GM23338 (cell line): Measurements from ENCODE around the gene TXLNG. TPM values are rescaled to one million over a fixed set of nuclear protein-coding genes. Genes with fewer than 3 reads are reported as not detected.

Source experiments
- ATAC-seq: fragments of 200-7000 bp; cut with Tn5 transposase; 3 replicates; pipeline ENCODE4 v1.9.1; 2020
- DNase-seq: peaks from one replicate; pipeline ENCODE4 v3.0.0-alpha.2; 2015; ENCODE audit warnings: low spot score
- H2AFZ ChIP-seq: fragments of 200-600 bp; sonication (generic); 2 replicates; pipeline ENCODE4 v1.8.0; 2016; ENCODE audit warnings: antibody characterized with exemption, mild to moderate bottlenecking, moderate library complexity
- H3F3A ChIP-seq: fragments of 200-600 bp; sonication (generic); replicated peaks from 2 replicates; pipeline ENCODE4 v1.8.0; 2017; ENCODE audit warnings: antibody characterized with exemption, mixed run types, low read depth
- H3K27ac ChIP-seq: fragments of 200-600 bp; sonication (generic); 2 replicates; pipeline ENCODE4 v1.6.1; 2016; ENCODE audit warnings: low read depth
- H3K27me3 ChIP-seq: fragments of 200-600 bp; sonication (generic); 2 replicates; pipeline ENCODE4 v1.8.0; 2016; ENCODE audit warnings: mild to moderate bottlenecking, mixed run types, moderate library complexity; ENCODE audit not compliant: insufficient read depth
- H3K36me3 ChIP-seq: fragments of 200-600 bp; sonication (generic); 2 replicates; pipeline ENCODE4 v1.8.0; 2016; ENCODE audit warnings: mild to moderate bottlenecking; ENCODE audit not compliant: insufficient read depth
- H3K4me1 ChIP-seq: fragments of 200-600 bp; sonication (generic); 2 replicates; pipeline ENCODE4 v1.8.0; 2016; ENCODE audit warnings: mild to moderate bottlenecking, moderate library complexity; ENCODE audit not compliant: insufficient read depth
- H3K4me2 ChIP-seq: fragments of 200-600 bp; sonication (generic); 2 replicates; pipeline ENCODE4 v1.7.1; 2017; ENCODE audit warnings: mixed run types
- H3K4me3 ChIP-seq: fragments of 200-600 bp; sonication (generic); 2 replicates; pipeline ENCODE4 v1.6.1; 2016; ENCODE audit warnings: mixed run types
- H3K79me2 ChIP-seq: fragments of 200-600 bp; sonication (generic); replicated peaks from 2 replicates; pipeline ENCODE4 v1.8.0; 2017; ENCODE audit warnings: mild to moderate bottlenecking; ENCODE audit not compliant: insufficient read depth
- H3K9me2 ChIP-seq: fragments of 200-600 bp; sonication (generic); 2 replicates; pipeline ENCODE4 v1.8.0; 2017; ENCODE audit not compliant: insufficient read depth
- H4K20me1 ChIP-seq: fragments of 200-600 bp; sonication (generic); replicated peaks from 2 replicates; pipeline ENCODE4 v1.8.0; 2017; ENCODE audit warnings: mild to moderate bottlenecking; ENCODE audit not compliant: insufficient read depth
- H3K27ac Mint-ChIP-seq: 2 replicates; pipeline ENCODE4 v1.8.0; 2020; ENCODE audit warnings: inconsistent platforms, mild to moderate bottlenecking, moderate library complexity, mixed read lengths
- H3K27me3 Mint-ChIP-seq: 3 replicates; pipeline ENCODE4 v1.8.0; 2022; ENCODE audit warnings: low read depth, mild to moderate bottlenecking, moderate library complexity, mixed read lengths, inconsistent platforms; ENCODE audit not compliant: insufficient read depth, poor library complexity
- H3K36me3 Mint-ChIP-seq: 3 replicates; pipeline ENCODE4 v1.8.0; 2021; ENCODE audit warnings: low read depth, mild to moderate bottlenecking, inconsistent platforms, moderate library complexity, mixed read lengths
- H3K4me1 Mint-ChIP-seq: 3 replicates; pipeline ENCODE4 v1.8.0; 2020; ENCODE audit warnings: mild to moderate bottlenecking, inconsistent platforms, mixed read lengths
- H3K4me3 Mint-ChIP-seq: 3 replicates; pipeline ENCODE4 v1.8.0; 2021; ENCODE audit warnings: moderate library complexity, mild to moderate bottlenecking, inconsistent platforms, mixed read lengths
- H3K9me3 Mint-ChIP-seq: 3 replicates; pipeline ENCODE4 v1.8.0; 2020; ENCODE audit warnings: moderate library complexity, mild to moderate bottlenecking, inconsistent platforms, mixed read lengths
- CREB1 ChIP-seq: fragments of 250-450 bp; sonication (Bioruptor Pico); IDR thresholded peaks from 2 replicates; pipeline ENCODE4 v1.5.0; 2020; ENCODE audit warnings: low read depth, mild to moderate bottlenecking, moderate library complexity
- EZH2 ChIP-seq: fragments of 200-600 bp; sonication (generic); IDR thresholded peaks from one replicate; pipeline ENCODE4 v1.8.0; 2017; ENCODE audit warnings: antibody characterized with exemption, mild to moderate bottlenecking, low read depth; ENCODE audit not compliant: unreplicated experiment
- EZH2phosphoT487 ChIP-seq: fragments of 200-600 bp; sonication (generic); IDR thresholded peaks from one replicate; pipeline ENCODE4 v1.8.1; 2018; ENCODE audit warnings: antibody characterized with exemption; ENCODE audit not compliant: unreplicated experiment
- JUNB ChIP-seq: IDR thresholded peaks from one replicate; pipeline ENCODE4 v1.6.1; 2016; ENCODE audit warnings: antibody characterized with exemption; ENCODE audit not compliant: unreplicated experiment
- NANOG ChIP-seq: IDR thresholded peaks from 2 replicates; pipeline ENCODE4 v1.6.1; 2016; ENCODE audit warnings: antibody characterized with exemption, borderline replicate concordance
- POLR2AphosphoS5 ChIP-seq: IDR thresholded peaks from 2 replicates; pipeline ENCODE4 v1.6.1; 2016; ENCODE audit warnings: antibody characterized with exemption, low read depth
- STAT1 ChIP-seq: IDR thresholded peaks from one replicate; pipeline ENCODE4 v1.6.1; 2016; ENCODE audit warnings: antibody characterized with exemption; ENCODE audit not compliant: unreplicated experiment
- ZNF114 ChIP-seq: fragments of 250-450 bp; sonication (Bioruptor Pico); IDR thresholded peaks from 2 replicates; pipeline ENCODE4 v1.5.0; 2020; ENCODE audit warnings: mild to moderate bottlenecking, moderate library complexity
- ZNF331 ChIP-seq: fragments of 250-450 bp; sonication (Bioruptor Pico); IDR thresholded peaks from 2 replicates; pipeline ENCODE4 v1.5.0; 2020; ENCODE audit warnings: low read depth, mild to moderate bottlenecking, moderate library complexity
- polyA plus RNA-seq: library from polyadenylated mRNA; unstranded; fragments of >200 nt; fragmentation: Nextera tagmentation; extraction: Ambion mirVana; gene quantifications from 2 replicates; pipeline ENCODE4 v1.2.1, GENCODE V29; 2016
- total RNA-seq: library from RNA; depleted of rRNA; stranded (reverse); fragments of >200 nt; shearing (Covaris generic); gene quantifications from 2 replicates; pipeline ENCODE4 v1.2.3, GENCODE V29; 2014
- TF ChIP-seq, protein P1 (sequence below): IDR thresholded peaks from one replicate; pipeline ENCODE4 v1.6.1; 2018; ENCODE audit warnings: antibody characterized with exemption; ENCODE audit not compliant: unreplicated experiment
- TF ChIP-seq, protein P2 (sequence below): fragments of 250-450 bp; sonication (Bioruptor Pico); IDR thresholded peaks from 2 replicates; pipeline ENCODE4 v1.5.0; 2020; ENCODE audit warnings: mild to moderate bottlenecking, moderate library complexity
- TF ChIP-seq, protein P3 (sequence below): IDR thresholded peaks from 2 replicates; pipeline ENCODE4 v1.6.1; 2016; ENCODE audit warnings: antibody characterized with exemption
- TF ChIP-seq, protein P4 (sequence below), 2 experiments: fragments of 200-600 bp in 1 of 2; sonication (generic) in 1 of 2; conservative IDR thresholded peaks; 2 replicates each; pipeline versions ENCODE4 v1.5.1 to v1.6.1; 2016 to 2017; ENCODE audit warnings: antibody characterized with exemption in 2 of 2, low read depth in 2 of 2, mild to moderate bottlenecking in 2 of 2, moderate library complexity in 1 of 2

TXLNG gene
- total and polyA plus RNA-seq, 2 experiments from 2014 or later: 45.3 to 48.4 TPM

DNA sequence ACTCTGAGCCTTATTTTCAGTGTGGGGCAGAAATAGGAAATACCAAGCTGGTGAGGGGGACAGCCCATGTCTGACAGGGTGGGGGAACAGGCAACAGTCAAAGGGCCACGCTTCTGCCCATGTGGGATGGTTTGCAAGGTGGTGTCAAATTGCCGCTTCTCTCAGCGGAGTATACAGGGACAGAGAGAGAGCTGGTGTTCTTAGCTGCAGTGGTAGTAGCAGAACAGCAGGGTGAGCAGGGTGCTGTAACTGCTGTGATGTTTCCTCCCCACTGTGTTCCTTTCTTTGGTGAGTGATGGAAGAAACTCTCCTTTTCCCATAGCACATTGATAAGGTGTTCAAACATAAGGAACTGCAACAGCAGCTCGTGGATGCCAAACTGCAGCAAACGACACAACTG, 46.0 kb downstream of the TXLNG start:
- peak; percentile 21; the same call in 2 of the 3 replicates for ATAC-seq
- Histone ChIP-seq H3K27ac (no peak overlapping the region), H3K4me1 (no peaks in the 10 kb centered on the region), H3F3A (peaks cover 6% of the 10 kb centered on the region; the same call in 1 of the 2 replicates), H4K20me1 (no peaks in the 10 kb centered on the region; the same call in none of the 2 replicates), H3K36me3 (peaks cover 14% of the 10 kb centered on the region), H3K4me2 (no peak overlapping the region), H2AFZ (no peak overlapping the region), H3K4me3 (no peak overlapping the region), H3K79me2 (0 out of 2 replicates have a peak, but pooled peaks cover 2% of the 10 kb centered on the region), H3K27me3 (no peaks in the 10 kb centered on the region), H3K9me2 (no peaks in the 10 kb centered on the region)
- peaks cover 3% of the 10 kb centered on the region for H3K27me3 Mint-ChIP-seq
- H3K4me1 Mint-ChIP-seq: peaks cover 16% of the 10 kb centered on the region
- H3K4me3 Mint-ChIP-seq: no peak overlapping the region
- peaks cover 68% of the 10 kb centered on the region for H3K36me3 Mint-ChIP-seq
- no peak for TF ChIP-seq EZH2phosphoT487
- TF ChIP-seq, protein P1, sequence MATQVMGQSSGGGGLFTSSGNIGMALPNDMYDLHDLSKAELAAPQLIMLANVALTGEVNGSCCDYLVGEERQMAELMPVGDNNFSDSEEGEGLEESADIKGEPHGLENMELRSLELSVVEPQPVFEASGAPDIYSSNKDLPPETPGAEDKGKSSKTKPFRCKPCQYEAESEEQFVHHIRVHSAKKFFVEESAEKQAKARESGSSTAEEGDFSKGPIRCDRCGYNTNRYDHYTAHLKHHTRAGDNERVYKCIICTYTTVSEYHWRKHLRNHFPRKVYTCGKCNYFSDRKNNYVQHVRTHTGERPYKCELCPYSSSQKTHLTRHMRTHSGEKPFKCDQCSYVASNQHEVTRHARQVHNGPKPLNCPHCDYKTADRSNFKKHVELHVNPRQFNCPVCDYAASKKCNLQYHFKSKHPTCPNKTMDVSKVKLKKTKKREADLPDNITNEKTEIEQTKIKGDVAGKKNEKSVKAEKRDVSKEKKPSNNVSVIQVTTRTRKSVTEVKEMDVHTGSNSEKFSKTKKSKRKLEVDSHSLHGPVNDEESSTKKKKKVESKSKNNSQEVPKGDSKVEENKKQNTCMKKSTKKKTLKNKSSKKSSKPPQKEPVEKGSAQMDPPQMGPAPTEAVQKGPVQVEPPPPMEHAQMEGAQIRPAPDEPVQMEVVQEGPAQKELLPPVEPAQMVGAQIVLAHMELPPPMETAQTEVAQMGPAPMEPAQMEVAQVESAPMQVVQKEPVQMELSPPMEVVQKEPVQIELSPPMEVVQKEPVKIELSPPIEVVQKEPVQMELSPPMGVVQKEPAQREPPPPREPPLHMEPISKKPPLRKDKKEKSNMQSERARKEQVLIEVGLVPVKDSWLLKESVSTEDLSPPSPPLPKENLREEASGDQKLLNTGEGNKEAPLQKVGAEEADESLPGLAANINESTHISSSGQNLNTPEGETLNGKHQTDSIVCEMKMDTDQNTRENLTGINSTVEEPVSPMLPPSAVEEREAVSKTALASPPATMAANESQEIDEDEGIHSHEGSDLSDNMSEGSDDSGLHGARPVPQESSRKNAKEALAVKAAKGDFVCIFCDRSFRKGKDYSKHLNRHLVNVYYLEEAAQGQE: no peak
- TF ChIP-seq JUNB: no peak
- TF ChIP-seq ZNF114 (CRISPR knock-in tag): no peak
- TF ChIP-seq ZNF331: no peak
- TF ChIP-seq POLR2AphosphoS5: no peak
- no peak for TF ChIP-seq STAT1
- TF ChIP-seq, protein P2, sequence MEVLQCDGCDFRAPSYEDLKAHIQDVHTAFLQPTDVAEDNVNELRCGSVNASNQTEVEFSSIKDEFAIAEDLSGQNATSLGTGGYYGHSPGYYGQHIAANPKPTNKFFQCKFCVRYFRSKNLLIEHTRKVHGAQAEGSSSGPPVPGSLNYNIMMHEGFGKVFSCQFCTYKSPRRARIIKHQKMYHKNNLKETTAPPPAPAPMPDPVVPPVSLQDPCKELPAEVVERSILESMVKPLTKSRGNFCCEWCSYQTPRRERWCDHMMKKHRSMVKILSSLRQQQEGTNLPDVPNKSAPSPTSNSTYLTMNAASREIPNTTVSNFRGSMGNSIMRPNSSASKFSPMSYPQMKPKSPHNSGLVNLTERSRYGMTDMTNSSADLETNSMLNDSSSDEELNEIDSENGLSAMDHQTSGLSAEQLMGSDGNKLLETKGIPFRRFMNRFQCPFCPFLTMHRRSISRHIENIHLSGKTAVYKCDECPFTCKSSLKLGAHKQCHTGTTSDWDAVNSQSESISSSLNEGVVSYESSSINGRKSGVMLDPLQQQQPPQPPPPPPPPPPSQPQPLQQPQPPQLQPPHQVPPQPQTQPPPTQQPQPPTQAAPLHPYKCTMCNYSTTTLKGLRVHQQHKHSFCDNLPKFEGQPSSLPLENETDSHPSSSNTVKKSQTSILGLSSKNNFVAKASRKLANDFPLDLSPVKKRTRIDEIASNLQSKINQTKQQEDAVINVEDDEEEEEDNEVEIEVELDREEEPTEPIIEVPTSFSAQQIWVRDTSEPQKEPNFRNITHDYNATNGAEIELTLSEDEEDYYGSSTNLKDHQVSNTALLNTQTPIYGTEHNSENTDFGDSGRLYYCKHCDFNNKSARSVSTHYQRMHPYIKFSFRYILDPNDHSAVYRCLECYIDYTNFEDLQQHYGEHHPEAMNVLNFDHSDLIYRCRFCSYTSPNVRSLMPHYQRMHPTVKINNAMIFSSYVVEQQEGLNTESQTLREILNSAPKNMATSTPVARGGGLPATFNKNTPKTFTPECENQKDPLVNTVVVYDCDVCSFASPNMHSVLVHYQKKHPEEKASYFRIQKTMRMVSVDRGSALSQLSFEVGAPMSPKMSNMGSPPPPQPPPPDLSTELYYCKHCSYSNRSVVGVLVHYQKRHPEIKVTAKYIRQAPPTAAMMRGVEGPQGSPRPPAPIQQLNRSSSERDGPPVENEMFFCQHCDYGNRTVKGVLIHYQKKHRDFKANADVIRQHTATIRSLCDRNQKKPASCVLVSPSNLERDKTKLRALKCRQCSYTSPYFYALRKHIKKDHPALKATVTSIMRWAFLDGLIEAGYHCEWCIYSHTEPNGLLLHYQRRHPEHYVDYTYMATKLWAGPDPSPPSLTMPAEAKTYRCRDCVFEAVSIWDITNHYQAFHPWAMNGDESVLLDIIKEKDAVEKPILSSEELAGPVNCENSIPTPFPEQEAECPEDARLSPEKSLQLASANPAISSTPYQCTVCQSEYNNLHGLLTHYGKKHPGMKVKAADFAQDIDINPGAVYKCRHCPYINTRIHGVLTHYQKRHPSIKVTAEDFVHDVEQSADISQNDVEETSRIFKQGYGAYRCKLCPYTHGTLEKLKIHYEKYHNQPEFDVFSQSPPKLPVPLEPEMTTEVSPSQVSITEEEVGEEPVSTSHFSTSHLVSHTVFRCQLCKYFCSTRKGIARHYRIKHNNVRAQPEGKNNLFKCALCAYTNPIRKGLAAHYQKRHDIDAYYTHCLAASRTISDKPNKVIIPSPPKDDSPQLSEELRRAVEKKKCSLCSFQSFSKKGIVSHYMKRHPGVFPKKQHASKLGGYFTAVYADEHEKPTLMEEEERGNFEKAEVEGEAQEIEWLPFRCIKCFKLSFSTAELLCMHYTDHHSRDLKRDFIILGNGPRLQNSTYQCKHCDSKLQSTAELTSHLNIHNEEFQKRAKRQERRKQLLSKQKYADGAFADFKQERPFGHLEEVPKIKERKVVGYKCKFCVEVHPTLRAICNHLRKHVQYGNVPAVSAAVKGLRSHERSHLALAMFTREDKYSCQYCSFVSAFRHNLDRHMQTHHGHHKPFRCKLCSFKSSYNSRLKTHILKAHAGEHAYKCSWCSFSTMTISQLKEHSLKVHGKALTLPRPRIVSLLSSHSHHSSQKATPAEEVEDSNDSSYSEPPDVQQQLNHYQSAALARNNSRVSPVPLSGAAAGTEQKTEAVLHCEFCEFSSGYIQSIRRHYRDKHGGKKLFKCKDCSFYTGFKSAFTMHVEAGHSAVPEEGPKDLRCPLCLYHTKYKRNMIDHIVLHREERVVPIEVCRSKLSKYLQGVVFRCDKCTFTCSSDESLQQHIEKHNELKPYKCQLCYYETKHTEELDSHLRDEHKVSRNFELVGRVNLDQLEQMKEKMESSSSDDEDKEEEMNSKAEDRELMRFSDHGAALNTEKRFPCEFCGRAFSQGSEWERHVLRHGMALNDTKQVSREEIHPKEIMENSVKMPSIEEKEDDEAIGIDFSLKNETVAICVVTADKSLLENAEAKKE (CRISPR knock-in tag): no peak
- TF ChIP-seq, protein P3, sequence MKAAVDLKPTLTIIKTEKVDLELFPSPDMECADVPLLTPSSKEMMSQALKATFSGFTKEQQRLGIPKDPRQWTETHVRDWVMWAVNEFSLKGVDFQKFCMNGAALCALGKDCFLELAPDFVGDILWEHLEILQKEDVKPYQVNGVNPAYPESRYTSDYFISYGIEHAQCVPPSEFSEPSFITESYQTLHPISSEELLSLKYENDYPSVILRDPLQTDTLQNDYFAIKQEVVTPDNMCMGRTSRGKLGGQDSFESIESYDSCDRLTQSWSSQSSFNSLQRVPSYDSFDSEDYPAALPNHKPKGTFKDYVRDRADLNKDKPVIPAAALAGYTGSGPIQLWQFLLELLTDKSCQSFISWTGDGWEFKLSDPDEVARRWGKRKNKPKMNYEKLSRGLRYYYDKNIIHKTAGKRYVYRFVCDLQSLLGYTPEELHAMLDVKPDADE: no peak
- no peak for TF ChIP-seq EZH2
- no peak for TF ChIP-seq CREB1 (CRISPR knock-in tag)
- TF ChIP-seq NANOG: no peak
- TF ChIP-seq, protein P4, sequence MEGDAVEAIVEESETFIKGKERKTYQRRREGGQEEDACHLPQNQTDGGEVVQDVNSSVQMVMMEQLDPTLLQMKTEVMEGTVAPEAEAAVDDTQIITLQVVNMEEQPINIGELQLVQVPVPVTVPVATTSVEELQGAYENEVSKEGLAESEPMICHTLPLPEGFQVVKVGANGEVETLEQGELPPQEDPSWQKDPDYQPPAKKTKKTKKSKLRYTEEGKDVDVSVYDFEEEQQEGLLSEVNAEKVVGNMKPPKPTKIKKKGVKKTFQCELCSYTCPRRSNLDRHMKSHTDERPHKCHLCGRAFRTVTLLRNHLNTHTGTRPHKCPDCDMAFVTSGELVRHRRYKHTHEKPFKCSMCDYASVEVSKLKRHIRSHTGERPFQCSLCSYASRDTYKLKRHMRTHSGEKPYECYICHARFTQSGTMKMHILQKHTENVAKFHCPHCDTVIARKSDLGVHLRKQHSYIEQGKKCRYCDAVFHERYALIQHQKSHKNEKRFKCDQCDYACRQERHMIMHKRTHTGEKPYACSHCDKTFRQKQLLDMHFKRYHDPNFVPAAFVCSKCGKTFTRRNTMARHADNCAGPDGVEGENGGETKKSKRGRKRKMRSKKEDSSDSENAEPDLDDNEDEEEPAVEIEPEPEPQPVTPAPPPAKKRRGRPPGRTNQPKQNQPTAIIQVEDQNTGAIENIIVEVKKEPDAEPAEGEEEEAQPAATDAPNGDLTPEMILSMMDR (conservative IDR thresholded peaks at IDR 0.05; ENCODE audit: low read depth in 2 of 2): no peak
- no peak for DNase-seq
- 0 out of 2 replicates have a peak overlapping the region, but pooled peaks have one; percentile 36 for H3K27ac Mint-ChIP-seq
- no peaks in the 10 kb centered on the region for H3K9me3 Mint-ChIP-seq
